ENCODE results near the gene THAP7.
"Not testable (repeated sequence)": the region's sequence is repeated elsewhere in the genome, so short reads cannot be mapped to it uniquely, and the experiment has no call there.

Gene THAP7

GRCh38 chr22:20976291-20976877 lies 25.5 kb downstream of the THAP7 start:
- no peak overlapping the region for H3K4me3 ChIP-seq (ENCODE audit: low read depth, low read length)
- in situ Hi-C loops (cut with HindIII; ENCODE audit: low sequenced_read_pairs), result no loop called here
- DNase-seq (ENCODE audit: low read depth, low spot score), result no peak
- no peak for TF ChIP-seq CTCF (IDR thresholded peaks at IDR 0.05; ENCODE audit: low read depth, low read length)

- in situ Hi-C loops (cut with HindIII; ENCODE audit: low sequenced_read_pairs), result no loop called here
- DNase-seq (ENCODE audit: low read depth, low spot score), result no peak
- TF ChIP-seq CTCF (IDR thresholded peaks at IDR 0.05; ENCODE audit: low read depth, low read length), result no peak
- H3K4me3 ChIP-seq (ENCODE audit: low read depth, low read length), result no peak overlapping the region
Measured at GRCh38 chr22:20975541-20976290, 26.2 kb downstream of the THAP7 start.

GRCh38 chr22:20974336-20974955 lies 27.5 kb downstream of the THAP7 start:
- DNase-seq (ENCODE audit: low read depth, low spot score), result no peak
- no peak for TF ChIP-seq CTCF (IDR thresholded peaks at IDR 0.05; ENCODE audit: low read depth, low read length)
- in situ Hi-C loops (cut with HindIII; ENCODE audit: low sequenced_read_pairs), result no loop called here
- H3K4me3 ChIP-seq (ENCODE audit: low read depth, low read length), result no peak overlapping the region

GRCh38 chr22:20973634-20974286 lies 28.2 kb downstream of the THAP7 start:
- no peak for DNase-seq (ENCODE audit: low read depth, low spot score)
- no peak for TF ChIP-seq CTCF (IDR thresholded peaks at IDR 0.05; ENCODE audit: low read depth, low read length)
- no peak overlapping the region for H3K4me3 ChIP-seq (ENCODE audit: low read depth, low read length)
- in situ Hi-C loops (cut with HindIII; ENCODE audit: low sequenced_read_pairs), result no loop called here

DNA sequence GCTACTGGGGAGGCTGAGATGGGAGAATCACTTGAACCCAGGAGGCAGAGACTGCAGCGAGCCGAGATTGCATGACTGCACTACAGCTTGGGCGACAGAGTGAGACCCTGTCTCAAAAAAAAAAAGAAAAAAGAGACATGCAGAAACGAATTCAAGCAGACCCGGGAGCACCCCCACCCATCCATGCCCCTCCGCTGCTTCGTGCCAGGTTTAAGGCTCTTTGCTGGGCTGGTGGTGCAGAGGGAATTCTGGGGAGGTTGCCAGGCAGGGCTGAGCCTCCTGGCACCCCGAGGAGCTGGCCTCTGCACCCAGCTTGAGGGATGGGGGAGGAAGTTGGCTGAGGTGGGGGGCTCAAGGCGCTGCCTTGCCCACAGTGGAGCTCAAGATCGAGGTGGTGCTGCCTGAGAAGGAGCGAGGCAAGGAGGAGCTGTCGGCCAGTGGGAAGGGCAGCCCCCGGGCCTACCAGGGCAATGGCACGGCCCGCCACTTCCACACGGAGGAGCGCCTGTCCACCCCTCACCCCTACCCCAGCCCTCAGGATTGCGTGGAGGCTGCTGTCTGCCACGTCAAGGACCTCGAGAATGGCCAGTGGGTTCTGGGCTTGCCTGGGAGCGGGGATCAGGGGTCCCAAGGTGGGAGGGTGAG lies 28.9 kb downstream of the THAP7 start:
- no peak for DNase-seq (ENCODE audit: low read depth, low spot score)
- in situ Hi-C loops (cut with HindIII; ENCODE audit: low sequenced_read_pairs), result no loop called here
- no peak for TF ChIP-seq CTCF (IDR thresholded peaks at IDR 0.05; ENCODE audit: low read depth, low read length)
- H3K4me3 ChIP-seq (ENCODE audit: low read depth, low read length), result no peak overlapping the region

- DNase-seq (ENCODE audit: low read depth, low spot score); in situ Hi-C loops (cut with HindIII; ENCODE audit: low sequenced_read_pairs); H3K4me3 ChIP-seq (ENCODE audit: low read depth, low read length): not testable (repeated sequence)
Measured at GRCh38 chr22:20972014-20972694, 29.8 kb downstream of the THAP7 start.

Data from astrocyte of the spinal cord (primary cell).